ENCODE data around the gene LNP1. TPM values are rescaled to one million over a fixed set of nuclear protein-coding genes. Genes with fewer than 3 reads are reported as not detected.

The LNP1 gene
- total and polyA plus RNA-seq, 2 of the 13 experiments (the other 11 are each of a cell fraction or from before 2014, with no cell fraction given) = 3.6 to 7.0 TPM

DNA sequence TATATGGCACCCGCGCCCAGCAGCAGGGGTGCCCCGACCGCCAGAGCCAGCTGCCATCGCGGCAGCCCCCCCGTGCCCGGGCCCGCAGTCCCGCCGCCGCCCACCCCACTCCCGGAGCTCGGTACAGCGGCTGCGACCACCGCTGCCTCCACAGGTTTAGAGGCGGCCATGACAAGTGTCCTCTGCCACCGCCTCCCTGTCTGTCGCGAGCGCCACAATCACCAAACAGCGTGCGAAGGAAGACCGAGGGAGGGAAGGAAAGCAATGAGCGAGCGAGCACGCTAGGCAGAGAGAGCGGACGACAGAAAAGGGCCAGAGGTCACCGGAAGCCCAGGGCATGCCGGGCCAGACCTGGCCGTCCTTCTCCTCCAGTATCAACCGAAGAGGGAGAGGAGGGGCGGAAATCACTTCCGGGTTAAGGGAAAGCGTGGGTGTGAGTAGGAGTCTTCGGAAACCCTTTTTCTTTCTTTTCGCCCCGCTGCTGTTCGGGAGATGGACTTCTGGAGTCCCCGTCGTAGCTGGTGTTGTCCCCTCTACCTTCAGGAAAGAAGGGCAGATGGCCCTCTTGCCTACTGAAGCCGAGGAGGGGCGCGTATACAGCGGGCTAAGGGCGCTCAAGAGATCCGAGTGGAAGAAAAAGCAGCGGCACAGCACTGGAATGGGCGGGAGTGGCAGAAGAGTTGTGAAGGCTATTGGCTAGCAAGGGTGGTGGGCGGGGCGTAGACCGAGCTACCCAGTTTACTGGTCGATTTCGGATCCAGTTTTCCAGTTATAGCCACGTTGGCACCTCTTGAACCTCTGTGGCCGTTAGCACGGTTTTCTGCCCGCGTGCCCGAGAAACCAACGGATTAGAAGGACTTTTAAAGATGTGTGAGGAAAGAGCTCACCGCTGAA, at the start of gene LNP1, which contains the start of gene TOMM70 (continued):
- TF ChIP-seq ZNF331 (CRISPR knock-in tag; IDR thresholded peaks at IDR 0.05) = peak; percentile 29
- TF ChIP-seq ZNF570 (CRISPR knock-in tag; IDR thresholded peaks at IDR 0.05; ENCODE audit: borderline replicate concordance) = 0 out of 2 replicates have a peak, but pooled peaks have one; percentile 13
- TF ChIP-seq ZNF468 (CRISPR knock-in tag; IDR thresholded peaks at IDR 0.05) = no peak
- TF ChIP-seq SOX5 (CRISPR knock-in tag; IDR thresholded peaks at IDR 0.05; ENCODE audit: borderline replicate concordance) = no peak; the same call in 1 of the 2 replicates
- peak; percentile 86 for TF ChIP-seq ZFY (CRISPR knock-in tag; IDR thresholded peaks at IDR 0.05)
- TF ChIP-seq, protein P1, sequence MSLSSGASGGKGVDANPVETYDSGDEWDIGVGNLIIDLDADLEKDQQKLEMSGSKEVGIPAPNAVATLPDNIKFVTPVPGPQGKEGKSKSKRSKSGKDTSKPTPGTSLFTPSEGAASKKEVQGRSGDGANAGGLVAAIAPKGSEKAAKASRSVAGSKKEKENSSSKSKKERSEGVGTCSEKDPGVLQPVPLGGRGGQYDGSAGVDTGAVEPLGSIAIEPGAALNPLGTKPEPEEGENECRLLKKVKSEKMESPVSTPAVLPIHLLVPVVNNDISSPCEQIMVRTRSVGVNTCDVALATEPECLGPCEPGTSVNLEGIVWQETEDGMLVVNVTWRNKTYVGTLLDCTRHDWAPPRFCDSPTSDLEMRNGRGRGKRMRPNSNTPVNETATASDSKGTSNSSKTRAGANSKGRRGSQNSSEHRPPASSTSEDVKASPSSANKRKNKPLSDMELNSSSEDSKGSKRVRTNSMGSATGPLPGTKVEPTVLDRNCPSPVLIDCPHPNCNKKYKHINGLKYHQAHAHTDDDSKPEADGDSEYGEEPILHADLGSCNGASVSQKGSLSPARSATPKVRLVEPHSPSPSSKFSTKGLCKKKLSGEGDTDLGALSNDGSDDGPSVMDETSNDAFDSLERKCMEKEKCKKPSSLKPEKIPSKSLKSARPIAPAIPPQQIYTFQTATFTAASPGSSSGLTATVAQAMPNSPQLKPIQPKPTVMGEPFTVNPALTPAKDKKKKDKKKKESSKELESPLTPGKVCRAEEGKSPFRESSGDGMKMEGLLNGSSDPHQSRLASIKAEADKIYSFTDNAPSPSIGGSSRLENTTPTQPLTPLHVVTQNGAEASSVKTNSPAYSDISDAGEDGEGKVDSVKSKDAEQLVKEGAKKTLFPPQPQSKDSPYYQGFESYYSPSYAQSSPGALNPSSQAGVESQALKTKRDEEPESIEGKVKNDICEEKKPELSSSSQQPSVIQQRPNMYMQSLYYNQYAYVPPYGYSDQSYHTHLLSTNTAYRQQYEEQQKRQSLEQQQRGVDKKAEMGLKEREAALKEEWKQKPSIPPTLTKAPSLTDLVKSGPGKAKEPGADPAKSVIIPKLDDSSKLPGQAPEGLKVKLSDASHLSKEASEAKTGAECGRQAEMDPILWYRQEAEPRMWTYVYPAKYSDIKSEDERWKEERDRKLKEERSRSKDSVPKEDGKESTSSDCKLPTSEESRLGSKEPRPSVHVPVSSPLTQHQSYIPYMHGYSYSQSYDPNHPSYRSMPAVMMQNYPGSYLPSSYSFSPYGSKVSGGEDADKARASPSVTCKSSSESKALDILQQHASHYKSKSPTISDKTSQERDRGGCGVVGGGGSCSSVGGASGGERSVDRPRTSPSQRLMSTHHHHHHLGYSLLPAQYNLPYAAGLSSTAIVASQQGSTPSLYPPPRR (CRISPR knock-in tag; IDR thresholded peaks at IDR 0.05; ENCODE audit: borderline replicate concordance) = peak; percentile 64; the same call in 1 of the 2 replicates
- TF ChIP-seq NFIB (CRISPR knock-in tag; IDR thresholded peaks at IDR 0.05; ENCODE audit: borderline replicate concordance) = no peak
- no peak for TF ChIP-seq CREB1 (IDR thresholded peaks at IDR 0.05)
- peak; percentile 87 for TF ChIP-seq CREB1 (CRISPR knock-in tag; IDR thresholded peaks at IDR 0.05)
- no peak for TF ChIP-seq FOXM1 (CRISPR knock-in tag; IDR thresholded peaks at IDR 0.05)
- TF ChIP-seq ZNF34 (CRISPR knock-in tag; IDR thresholded peaks at IDR 0.05; ENCODE audit: borderline replicate concordance) = no peak
- TF ChIP-seq JUNB (CRISPR knock-in tag; IDR thresholded peaks at IDR 0.05; ENCODE audit: borderline replicate concordance) = no peak
- no peak for TF ChIP-seq ZNF24 (IDR thresholded peaks at IDR 0.05)
- TF ChIP-seq ZNF350 (CRISPR knock-in tag; IDR thresholded peaks at IDR 0.05; ENCODE audit: borderline replicate concordance, low read depth) = peak; percentile 87
- no peak for TF ChIP-seq NPAS2 (CRISPR knock-in tag; IDR thresholded peaks at IDR 0.05; ENCODE audit: borderline replicate concordance)
- TF ChIP-seq ZFP90 (CRISPR knock-in tag; IDR thresholded peaks at IDR 0.05; ENCODE audit: borderline replicate concordance) = peak; percentile 79
- TF ChIP-seq KDM2A (CRISPR knock-in tag; IDR thresholded peaks at IDR 0.05; ENCODE audit: borderline replicate concordance, low read depth) = peak; percentile 66; the same call in 1 of the 2 replicates
- TF ChIP-seq AFF4 (CRISPR knock-in tag; IDR thresholded peaks at IDR 0.05) = peak; percentile 62; the same call in 1 of the 2 replicates
- TF ChIP-seq ZNF329 (CRISPR knock-in tag; IDR thresholded peaks at IDR 0.05; ENCODE audit: low read depth) = peak; percentile 44; the same call in 1 of the 2 replicates
- no peak for TF ChIP-seq SETDB1 (CRISPR knock-in tag; IDR thresholded peaks at IDR 0.05; ENCODE audit: borderline replicate concordance)
